Sigmoid colon (tissue), 4 donors: ENCODE data around the gene MARCO.

Experiments
- EP300 ChIP-seq, 4 donors: sonication (generic); formaldehyde crosslinking; IDR thresholded peaks; one replicate each; pipeline ENCODE4 v1.6.1; 2017; ENCODE audit warnings: antibody characterized with exemption in 4 of 4
- POLR2A ChIP-seq, 2 donors: fragments of 450-650 bp; IDR thresholded peaks; one replicate each; pipeline ENCODE4 v1.6.1; 2016; ENCODE audit warnings: antibody characterized with exemption in 2 of 2, mild to moderate bottlenecking in 2 of 2, moderate library complexity in 2 of 2
- TF ChIP-seq, protein P1 (sequence below), 4 experiments: fragments of 450-650 bp in 3 of 4; fragments of 200-600 bp in 1 of 4; IDR thresholded peaks; one replicate each; pipeline ENCODE4 v1.5.1; 2016 to 2019; ENCODE audit warnings: antibody characterized with exemption in 4 of 4, mild to moderate bottlenecking in 3 of 4, moderate library complexity in 2 of 4

DNA sequence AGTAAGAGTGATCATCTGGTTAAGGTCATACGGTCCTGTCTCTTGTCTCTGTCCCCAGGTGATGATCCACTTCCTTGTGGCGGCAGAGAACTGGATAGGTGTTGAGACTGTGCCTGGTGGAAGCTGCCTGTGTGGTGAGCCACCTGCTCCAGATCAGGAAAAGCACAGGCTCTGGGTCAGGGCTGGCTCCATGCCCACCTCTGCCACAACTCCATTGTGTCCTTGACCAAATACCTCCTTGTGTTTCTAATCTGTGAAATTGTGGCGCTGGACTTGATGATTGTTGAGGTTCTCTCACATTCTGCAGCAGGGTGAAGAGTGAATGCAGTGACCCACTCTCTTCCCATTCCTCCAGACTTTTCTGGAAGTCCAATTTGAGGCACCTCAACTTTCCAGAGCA is 48.9 kb upstream of the MARCO start:
- TF ChIP-seq, protein P1, sequence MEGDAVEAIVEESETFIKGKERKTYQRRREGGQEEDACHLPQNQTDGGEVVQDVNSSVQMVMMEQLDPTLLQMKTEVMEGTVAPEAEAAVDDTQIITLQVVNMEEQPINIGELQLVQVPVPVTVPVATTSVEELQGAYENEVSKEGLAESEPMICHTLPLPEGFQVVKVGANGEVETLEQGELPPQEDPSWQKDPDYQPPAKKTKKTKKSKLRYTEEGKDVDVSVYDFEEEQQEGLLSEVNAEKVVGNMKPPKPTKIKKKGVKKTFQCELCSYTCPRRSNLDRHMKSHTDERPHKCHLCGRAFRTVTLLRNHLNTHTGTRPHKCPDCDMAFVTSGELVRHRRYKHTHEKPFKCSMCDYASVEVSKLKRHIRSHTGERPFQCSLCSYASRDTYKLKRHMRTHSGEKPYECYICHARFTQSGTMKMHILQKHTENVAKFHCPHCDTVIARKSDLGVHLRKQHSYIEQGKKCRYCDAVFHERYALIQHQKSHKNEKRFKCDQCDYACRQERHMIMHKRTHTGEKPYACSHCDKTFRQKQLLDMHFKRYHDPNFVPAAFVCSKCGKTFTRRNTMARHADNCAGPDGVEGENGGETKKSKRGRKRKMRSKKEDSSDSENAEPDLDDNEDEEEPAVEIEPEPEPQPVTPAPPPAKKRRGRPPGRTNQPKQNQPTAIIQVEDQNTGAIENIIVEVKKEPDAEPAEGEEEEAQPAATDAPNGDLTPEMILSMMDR (IDR thresholded peaks at IDR 0.05), result no peak
- TF ChIP-seq POLR2A (IDR thresholded peaks at IDR 0.05) (no peak), EP300 (IDR thresholded peaks at IDR 0.05) (no peak)
